ENCODE measurements around the gene TANGO2.
A peak's percentile ranks its signal among the peaks of the same experiment; 100 is the strongest.

Gene TANGO2, protein sequence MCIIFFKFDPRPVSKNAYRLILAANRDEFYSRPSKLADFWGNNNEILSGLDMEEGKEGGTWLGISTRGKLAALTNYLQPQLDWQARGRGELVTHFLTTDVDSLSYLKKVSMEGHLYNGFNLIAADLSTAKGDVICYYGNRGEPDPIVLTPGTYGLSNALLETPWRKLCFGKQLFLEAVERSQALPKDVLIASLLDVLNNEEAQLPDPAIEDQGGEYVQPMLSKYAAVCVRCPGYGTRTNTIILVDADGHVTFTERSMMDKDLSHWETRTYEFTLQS

DNA sequence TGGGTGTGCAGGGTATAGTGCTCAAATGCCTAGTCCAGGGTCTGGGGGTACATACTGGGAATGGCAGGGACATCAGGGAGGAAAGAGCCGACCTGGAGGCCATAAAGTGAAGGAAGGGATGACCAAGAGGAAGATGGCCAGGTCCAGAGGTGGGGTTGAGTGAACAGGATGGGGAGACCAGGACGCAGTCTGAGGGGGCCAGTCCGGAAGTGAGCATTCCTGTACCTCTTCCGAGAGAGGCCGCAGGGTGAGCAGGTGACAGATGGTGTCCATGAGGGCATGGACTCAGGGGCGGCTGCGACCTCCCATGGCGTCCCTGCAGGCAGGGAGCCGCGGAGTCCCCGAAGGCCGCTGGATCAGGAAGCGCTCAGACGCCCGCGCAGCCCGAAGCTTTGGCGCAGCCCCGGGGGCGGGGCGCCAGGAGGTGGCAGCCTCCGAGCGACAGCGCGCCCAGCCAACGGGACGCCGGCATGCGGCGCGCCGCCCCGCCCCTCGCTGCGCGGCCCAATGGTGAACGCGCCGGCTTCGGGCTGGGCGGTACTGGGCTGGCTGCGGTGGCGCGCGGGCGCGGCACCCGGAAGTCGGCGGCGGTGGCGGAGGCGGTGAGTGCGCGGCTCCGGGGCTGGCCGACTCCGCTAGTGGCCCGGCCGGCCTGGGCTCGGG lies at the start of gene TANGO2:
TANGO2 (plus strand) TSS at position 578 of the 663 bp plus-strand sequence. CDS start 15,689 bp downstream, outside the sequence.
- peak; percentile 93 for DNase-seq

DNA sequence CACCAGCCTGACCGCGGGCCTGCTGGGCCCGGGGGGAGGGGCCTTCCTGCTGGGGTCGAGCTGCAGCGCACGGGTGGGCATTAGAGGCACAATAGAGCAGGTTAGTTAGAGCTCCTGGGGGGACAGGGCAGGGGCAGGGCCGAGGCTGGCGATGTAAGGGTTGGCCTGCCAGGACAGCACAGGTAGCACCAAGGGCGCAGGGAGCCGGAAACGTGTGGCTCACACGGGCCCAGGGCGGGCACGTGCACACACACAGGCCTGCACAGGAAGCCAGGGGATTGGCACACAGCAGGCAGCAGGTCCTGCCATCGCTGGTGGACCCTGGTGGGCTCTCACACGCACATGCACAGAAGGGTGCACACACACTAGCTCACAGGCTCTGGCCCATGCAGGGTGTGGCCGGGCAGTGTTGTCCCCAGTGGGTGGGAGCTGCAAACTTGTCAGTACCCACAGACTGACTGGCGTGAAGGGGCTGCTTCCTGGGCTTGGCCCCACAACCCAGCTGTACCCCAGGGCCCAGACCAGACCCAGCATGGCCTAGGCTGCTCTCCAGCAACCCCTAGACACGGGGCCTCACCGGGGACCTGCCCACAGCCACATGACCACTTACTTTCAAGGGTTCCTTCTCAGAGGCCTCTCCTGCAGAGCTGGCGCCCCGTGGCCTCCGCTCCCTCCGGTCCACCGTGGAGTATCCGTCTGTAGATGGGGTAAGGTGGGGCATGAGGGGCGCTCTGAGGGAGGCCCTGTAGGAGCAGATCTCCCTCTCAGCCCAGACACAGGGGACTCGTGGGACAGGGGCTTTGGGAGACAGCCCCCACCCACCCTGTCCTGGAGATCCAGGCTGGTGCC lies 49.4 kb upstream of the TANGO2 start:
- no peak for DNase-seq

DNA sequence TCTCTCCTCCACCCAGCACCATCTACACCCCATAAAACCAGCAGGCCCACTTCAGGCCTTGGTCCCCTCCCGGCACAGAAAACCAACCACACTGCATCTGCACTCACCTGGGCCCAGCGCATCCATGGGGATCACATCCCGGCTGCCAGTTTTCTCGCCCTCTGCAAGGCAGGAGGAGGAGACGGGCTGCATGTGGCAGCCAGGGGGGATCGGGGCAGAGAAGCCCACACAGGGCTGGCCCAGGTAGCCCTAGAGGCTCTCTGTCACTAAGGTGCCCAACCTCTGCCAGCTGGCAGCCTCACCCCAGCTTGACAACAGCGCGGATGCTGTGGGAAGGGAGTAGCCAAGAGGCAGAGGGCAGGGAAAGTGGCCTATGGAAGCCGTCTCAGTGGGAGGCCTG lies 48.7 kb upstream of the TANGO2 start:
- DNase-seq: no peak

DNA sequence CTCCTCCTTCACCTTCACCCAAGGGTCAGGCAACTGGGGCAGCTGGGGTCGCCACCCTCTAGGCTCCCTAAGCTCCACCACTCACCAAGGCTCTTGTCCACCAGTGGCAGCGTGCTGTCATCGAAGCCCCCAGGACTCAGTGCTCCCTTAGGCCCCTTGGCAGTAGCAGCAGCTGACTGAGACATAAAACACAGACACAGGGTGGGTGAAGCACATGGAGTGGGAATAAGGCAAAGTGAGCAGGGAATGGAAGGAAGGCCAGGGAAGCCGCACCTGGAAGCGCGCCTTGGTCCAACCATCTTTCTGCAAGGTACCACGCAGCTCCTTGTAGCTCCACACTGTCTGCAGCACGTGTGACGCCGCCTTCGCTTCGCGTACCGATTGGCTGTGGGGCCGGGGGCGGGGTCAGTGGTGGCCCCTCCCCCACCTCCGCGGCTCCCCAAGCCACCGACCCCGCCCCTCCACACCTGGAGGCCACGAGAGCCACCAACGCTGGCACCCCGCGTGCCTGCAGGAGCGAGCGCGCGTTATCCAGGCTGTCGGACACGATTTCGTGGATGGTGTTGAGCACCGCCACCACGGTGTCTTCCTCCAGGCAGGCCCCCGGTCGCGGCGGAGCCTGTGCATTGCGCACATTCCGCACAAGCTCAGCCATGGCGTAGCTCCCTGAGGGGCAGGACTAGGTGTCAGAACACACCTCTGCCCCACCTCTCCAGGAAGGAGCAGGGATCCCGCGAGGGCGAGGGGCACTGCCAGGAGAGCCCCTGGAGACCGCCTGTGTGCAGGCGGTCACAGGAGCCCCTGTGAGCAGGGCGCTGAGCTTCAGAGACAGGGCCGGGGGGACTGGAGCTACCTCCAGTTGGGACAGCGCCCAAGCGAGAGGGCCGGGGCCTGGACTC lies 48.0 kb upstream of the TANGO2 start:
- DNase-seq: no peak

DNA sequence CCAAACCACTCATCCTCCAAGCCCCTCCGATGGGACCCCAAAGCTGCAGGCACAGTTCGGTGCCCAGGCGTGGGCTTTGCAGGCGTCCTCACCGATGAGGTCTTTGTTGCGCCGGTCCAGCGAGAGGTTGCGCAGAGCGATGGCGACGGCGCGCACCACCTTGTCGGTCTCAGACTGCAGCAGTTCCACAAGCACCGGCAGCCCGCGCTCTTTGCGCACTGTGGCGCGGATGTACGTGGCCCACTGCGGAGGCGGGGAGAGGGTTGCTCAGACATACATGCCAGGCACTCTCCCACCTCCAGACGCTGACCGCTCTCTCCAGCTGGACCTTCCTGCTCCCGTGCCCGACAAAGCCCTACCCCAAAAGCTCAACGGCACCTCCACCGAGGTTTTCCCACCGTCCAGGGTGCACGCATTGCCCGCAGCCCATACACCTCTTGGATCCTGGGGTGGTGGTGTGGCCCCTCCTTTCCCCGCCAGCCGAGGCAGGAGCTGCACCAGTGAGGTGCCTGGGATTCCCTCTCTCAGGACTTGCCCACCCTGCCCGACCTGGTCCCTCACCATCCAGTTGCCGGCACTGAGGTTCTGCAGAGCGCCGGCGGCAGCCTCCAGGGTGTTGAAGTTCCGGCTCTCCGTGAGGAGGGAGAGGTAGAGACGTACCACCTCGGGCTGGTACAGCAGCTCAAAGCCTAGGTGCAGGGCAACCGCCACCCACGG lies 47.2 kb upstream of the TANGO2 start:
- no peak for DNase-seq

DNA sequence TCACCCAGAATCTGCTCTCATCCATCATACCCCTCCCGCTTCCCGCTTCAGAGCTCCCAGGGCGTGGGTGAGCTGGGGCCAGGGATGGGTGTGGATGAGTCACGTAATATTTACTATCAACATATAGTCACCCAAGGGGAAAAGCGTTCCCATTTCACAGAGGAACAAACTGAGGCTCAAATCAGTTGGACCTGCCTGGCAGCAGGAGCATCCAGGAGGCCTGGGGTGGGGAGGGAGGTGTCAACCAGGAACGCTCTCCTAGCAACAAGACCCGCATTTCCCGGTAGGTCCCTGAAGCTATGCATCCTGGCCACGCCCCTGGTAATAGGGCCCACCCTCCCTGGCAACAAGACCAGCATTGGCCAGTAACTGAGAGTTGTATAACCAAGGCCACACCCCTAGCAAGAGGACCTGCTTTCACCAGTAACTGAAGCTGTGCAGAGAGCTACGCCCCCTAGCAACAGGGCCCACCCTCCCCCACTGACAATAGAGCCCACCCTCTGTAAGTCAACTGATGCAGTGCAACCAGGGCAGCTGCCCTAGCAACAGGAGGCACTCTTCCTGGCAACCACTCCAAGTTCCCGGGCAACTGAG lies 46.5 kb upstream of the TANGO2 start:
- no peak for DNase-seq

DNA sequence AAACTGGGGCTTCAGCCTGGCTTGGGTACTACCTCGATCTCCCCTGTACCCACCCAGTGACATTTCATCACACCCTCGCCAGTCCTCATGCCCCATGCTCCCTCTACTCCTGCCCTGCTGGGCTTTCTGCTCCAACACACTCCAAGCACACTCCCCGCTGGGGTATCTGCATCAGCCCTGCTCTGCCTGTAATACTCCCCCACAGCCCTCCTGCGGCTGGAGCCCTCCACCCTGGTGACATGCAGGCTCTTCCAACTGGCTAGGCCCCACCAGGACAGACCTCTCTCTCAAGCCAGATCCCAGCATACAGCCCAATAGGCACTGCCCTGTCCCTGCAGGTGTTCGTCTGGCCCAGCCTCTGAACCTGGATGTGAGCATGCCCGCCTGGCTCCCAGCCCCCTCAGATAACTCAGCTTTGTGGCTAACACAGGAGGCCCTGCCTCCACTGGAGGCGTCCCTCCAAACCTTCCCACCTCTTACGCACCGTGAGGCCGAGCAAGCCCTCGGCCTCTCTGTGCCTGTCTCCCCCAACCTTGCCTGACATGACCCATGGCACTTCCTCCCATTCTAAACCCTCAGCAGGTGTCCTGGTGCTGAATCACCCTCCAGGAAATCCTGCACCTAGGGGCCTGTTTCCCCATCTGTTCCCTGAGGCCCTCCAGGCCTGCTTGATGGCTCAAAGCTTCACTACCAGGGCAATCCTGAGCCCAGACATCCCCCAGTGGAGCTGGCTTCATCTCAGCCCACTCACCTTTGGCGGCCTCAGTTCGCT lies 45.8 kb upstream of the TANGO2 start:
- DNase-seq: no peak

DNA sequence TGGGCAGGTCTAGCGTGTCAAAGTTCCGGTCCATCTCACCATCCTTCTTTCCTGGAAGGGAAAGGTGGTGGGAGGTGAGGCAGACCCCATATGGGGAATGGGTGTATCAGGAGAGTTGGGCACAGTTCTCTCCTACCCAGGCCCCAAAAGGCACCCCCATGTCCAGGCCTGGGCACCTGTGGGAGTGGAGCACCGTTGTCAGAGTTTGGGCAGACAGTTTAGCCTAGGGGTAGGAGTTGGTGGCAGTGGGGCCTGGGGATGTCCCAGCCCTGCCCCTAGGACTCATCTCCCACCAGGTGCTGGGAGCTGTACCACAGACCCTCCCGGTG lies 45.2 kb upstream of the TANGO2 start:
- DNase-seq: no peak

DNA sequence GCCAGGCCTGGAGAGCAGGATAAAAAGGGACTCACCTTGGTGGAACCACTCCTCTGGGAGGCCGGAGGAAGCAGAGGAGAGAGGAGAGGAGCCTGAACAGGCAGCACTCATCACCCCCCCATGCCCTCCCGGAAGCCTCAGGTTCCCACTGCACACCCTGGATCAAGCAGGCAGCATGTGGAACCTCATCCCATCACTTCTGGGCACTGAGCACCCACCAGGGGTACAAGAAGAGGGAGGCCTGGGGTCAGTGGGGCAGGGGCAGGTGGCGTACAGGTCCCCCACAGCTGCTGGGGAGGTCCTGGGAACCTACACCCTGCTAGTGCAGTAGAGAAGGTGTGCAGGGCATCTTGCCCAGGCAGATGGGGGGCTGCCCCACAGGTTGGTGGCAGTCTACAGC lies 44.2 kb upstream of the TANGO2 start:
- DNase-seq: no peak

DNA sequence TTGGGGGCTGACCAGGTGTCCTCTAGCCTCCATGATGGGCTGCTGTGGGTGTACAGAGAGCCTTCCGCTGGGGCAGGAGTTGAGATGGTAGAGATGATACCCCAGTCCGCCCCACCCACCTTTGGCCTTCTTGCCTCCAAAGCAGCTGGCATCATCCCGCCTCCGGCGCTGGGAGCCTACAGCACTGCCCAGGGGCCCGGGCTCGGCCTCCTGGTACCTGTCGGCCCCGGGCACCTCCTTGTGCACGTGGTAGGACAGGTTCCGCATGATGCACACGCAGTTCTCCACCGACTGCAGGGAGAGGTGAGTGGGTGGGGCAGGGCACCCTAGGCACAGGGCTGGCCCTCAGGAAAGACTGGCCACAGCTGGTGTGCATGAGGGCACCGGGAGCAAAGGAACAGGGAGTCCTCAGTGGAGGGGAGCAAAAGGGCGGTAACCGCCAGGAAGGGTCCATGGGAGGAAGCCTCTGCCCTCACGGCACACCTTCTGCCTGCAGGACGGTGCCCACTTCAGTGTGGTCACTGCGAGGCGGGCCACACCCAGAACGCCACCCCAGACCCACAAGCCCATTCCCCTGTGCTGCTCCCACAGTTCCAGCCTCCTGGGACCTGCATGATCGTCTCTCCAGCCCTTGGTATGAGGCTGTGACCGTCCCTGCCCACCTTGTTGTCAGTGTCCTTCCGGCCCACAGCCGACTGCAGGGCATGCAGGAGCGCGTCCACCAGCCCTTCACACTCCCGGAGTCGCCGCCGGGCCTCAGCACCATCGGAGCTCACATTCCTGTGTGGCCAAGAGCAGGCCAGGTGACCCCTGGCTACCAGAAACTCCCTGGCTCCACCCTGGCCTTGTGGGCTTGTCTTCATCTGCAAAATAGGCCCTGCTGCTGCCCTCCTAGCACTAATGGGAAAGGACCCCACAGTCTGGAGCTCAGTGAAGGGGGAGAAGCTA lies 43.3 kb upstream of the TANGO2 start:
- DNase-seq: no peak

DNA sequence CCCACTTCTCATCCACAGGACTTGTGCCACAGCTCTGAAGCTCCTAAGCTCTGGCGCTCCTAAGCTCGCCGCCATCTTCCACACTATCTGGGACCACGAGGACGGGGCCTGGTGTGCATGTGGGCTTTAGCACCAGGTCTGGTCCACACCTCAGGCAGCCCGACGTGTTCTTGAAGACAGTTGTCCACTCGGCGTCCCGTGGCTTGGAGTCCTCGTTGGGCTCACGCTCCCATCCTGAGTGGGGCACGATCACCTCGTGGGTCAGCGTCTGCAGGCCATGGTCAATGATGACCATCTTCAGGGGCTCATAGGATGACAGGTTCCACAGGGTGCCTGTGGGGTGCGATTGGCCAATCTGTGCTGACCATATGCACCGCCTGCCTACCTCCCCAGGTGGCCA lies 42.2 kb upstream of the TANGO2 start:
- DNase-seq: no peak

DNA sequence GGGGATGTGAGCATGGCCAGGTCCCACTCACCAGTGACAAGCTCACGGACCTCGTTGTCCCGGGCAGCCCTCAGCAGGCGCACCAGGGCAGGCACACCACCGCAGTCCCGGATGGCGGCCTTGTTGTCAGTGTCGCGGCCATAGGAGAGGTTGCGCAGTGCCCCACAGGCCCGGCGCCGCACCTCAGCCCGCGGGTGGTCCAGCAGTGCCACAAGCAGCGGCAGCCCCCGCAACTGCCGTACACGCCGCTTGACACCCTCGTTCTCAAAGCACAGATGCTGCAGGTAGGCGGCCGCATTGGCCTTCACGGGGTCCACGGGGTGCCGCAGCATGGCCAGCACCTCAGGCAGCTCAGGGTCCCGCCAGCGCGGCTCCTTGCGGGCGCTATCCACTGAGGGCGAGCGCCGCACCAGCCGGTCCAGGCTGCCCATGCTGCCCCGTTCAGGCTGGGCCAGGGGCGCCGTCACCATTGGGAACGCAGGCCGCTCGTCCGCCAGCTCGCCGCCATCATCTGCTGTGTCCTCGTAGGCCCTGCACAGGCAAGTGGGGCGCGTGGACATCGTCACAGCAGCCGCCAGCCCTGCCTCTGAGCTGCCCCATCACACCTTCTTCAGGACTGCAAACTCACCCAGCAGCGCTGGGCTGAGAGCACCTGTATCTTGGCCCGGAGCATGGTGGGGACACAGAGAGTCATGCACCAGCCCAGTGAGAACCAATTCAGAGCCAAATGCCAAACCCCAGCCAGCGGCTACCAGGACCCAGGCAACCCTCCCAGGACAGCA lies 41.0 kb upstream of the TANGO2 start:
- no peak for DNase-seq

DNA sequence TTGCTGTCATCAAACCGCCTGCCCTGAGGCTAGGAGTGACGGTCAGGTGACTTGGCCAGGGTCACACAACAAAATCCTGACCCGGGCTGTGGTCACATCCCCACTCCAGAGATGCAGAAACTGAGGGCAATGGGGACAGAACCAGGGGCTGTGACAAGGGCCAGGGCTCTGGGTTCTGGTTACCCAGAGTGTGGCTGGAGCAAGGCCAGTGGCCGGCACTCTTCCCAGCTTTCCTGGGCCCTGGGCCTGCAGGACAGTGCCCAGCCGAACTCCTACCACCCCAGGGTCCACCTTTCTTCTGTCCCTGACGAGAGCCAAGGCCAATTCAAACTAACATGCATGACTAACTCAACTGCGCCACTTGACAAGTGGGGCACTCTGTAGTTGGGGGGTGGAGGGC lies 40.1 kb upstream of the TANGO2 start:
- DNase-seq: no peak

DNA sequence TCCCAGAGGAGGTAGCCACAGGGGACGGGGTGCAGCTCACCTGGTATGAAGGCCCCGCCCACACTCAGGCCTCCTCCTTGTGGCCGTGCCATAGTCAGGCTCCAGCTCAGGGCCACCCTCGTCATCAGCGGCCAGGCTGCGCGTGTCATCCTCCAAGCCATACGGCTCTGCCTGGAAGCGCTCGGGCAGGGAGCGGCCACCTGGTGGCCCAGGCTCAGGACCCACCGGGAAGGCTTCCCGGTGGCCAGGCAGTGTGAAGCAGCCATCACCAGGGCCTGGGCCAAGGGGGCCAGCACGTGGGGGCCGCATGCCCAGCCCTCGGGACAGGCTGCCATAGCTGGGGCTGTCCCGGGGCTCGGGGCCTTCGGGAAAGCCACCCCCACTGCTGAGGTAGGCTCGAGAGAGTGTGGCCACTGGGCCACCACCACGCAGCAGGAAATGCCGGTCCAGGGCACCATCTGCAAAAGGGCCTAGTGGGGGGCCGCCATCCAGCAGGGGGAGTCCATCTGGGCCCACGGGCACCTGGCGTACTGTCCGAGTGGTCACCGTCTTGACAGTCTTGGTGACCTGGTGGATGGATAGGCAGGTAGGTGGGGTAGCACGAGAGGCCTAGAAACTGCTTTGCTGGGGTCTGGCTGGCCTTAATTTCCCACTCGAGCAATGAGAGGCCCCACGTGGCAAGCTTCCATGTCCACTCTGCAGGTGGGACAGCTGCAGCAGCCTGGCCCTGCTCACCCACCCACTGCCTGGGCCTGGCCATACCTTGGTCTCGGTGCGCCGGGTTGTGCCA lies 39.5 kb upstream of the TANGO2 start:
- no peak for DNase-seq

DNA sequence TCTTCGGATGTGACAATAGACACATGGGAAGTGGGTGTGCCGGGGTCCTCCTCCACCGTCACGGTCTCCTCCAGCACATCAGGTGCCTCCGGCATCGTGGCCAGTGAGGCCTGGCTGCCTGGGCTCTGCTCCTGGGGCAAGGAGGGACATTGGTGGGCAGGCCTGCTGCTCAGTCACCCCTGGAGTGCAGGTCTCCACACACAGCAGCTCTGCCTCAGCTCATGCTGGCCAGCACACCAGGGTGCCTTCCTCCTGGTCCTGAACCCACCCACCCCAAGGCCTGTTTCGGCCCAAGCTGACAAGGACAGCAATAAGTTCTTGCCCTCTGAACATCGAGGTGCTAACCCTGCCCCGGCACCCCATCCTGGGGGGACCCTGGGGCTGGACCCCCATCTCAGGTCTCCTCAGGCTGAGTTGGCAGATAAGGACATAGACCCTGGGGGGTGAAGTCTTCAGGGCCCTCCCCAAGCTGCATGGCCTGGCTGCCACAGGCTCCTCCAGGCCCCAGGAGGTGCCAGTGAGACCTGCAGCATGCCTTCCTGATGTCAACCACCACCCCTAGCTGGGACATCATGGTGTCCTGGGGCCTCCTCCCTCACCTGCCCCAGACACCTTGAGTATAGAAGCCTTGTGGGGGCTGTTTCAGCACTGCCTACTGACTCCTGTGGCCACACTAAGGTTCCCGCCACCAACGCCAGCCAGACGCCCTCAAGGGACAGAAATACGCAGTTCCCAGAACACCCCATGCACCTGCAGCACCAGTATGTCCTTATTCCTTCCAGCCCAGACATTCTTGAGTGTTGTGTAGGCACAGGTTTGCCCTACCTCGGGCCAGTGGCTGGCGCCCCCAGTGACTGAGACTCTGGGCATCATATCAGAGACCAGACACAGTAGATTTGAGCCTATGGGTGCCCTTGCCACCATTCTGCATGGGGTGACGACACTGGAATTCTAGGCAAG lies 38.7 kb upstream of the TANGO2 start:
- DNase-seq: no peak

DNA sequence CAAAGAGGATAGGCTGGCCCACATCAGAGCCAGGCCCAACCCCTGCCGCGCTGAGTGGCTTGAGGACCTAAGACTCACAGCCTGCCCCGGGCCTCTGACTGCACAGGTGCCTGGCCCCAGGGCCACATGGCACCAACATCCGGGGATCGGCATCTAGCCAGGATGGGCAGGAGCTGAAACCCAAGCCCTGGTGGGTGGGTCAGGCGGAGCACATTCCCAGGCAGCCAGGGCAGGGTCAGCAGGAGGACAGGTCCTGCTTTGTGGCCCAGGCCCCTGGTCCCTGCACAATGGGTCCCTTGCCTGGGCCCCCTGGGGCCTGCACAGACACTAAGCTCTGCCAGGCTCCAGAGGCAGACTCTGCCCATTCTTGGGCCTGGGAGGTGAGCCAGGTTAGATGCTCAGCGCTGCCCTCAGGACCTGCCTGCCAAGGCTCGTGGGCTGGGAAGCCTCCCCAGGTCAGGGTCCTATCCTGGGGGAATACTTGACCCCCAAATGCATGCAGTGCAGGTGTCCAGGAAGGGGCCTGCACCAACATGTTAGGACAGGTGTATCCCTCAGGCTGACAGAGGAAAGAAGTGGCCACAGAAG lies 37.8 kb upstream of the TANGO2 start:
- DNase-seq: no peak

DNA sequence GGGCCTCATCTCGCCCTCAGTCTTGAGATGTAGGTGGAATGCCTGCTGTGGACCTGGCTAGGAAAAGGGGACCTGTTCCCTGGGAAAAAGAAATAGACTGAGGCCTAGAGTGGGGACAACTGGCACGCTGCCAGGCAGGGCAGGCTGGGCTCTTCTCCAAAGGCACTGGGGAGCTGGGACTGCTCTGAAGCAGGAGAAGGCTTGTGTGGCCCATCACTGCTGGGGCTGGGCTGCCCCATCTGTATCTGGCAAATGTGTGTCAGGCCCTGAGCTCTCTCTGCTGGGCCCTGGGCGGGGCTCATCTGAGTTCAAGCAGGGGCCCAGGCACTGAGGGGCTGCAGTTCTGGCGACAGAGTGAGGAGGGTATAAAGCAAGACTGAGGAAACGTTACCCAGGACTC lies 37.2 kb upstream of the TANGO2 start:
- DNase-seq: no peak
